ENCODE data around the gene FBN1.

Gene FBN1

GRCh38 chr15:48643776-48644466, 1.6 kb downstream of the FBN1 start:
- H3K9me3 ChIP-seq (ENCODE audit: control insufficient read depth, insufficient read depth, low read depth, low read length) = no peaks in the 10 kb centered on the region
- CTCF ChIA-PET = no interaction called here
- TF ChIP-seq KLF8 (tag by site-specific recombination; IDR thresholded peaks at IDR 0.05) = no peak
- TF ChIP-seq ZNF843 (tag by site-specific recombination; IDR thresholded peaks at IDR 0.05) = no peak
- TF ChIP-seq PRDM1 (tag by site-specific recombination; IDR thresholded peaks at IDR 0.05) = peak; percentile 72
- no peak for TF ChIP-seq ZNF791 (tag by site-specific recombination; IDR thresholded peaks at IDR 0.05)
- no peak for TF ChIP-seq ZNF350 (tag by site-specific recombination; IDR thresholded peaks at IDR 0.05)
- H3K4me3 ChIP-seq (ENCODE audit: low read depth, low read length) = peak overlapping the region; percentile 64
- POLR2A ChIA-PET = no interaction called here
- H3K27ac ChIP-seq (ENCODE audit: extremely low read depth, low read depth, low read length) = no peak overlapping the region
- no peaks in the 10 kb centered on the region for H3K36me3 ChIP-seq (ENCODE audit: control insufficient read depth in 2 of 2, insufficient read depth in 1 of 2, low read length in 2 of 2)
- no peaks in the 10 kb centered on the region for H3K4me1 ChIP-seq (ENCODE audit: control insufficient read depth, insufficient read depth, low read length)

GRCh38 chr15:48643206-48643605, 2.3 kb downstream of the FBN1 start:
- Histone ChIP-seq H3K4me1 (ENCODE audit: control insufficient read depth, insufficient read depth, low read length) (no peaks in the 10 kb centered on the region), H3K36me3 (ENCODE audit: control insufficient read depth in 2 of 2, insufficient read depth in 1 of 2, low read length in 2 of 2) (no peaks in the 10 kb centered on the region), H3K9me3 (ENCODE audit: control insufficient read depth, insufficient read depth, low read depth, low read length) (no peaks in the 10 kb centered on the region), H3K4me3 (ENCODE audit: low read depth, low read length) (no peak overlapping the region), H3K27ac (ENCODE audit: extremely low read depth, low read depth, low read length) (no peak overlapping the region)
- ChIA-PET POLR2A (no interaction called here), CTCF (interaction anchor here (1.3 kb wide), 1 partner anchor 237 kb away, joined by 3 read pairs; no protein-coding TSS in a partner anchor)
- TF ChIP-seq ZNF311 (tag by site-specific recombination; IDR thresholded peaks at IDR 0.05; ENCODE audit: borderline replicate concordance) (no peak), ZNF292 (tag by site-specific recombination; IDR thresholded peaks at IDR 0.05; ENCODE audit: borderline replicate concordance, low read depth) (no peak), ZNF645 (tag by site-specific recombination; IDR thresholded peaks at IDR 0.05) (no peak), KLF8 (tag by site-specific recombination; IDR thresholded peaks at IDR 0.05) (no peak), ZNF132 (tag by site-specific recombination; IDR thresholded peaks at IDR 0.05; ENCODE audit: borderline replicate concordance) (no peak), ZNF121 (tag by site-specific recombination; IDR thresholded peaks at IDR 0.05) (no peak), ZNF184 (tag by site-specific recombination; IDR thresholded peaks at IDR 0.05) (no peak), ZNF398 (tag by site-specific recombination; IDR thresholded peaks at IDR 0.05) (no peak), ZNF513 (tag by site-specific recombination; IDR thresholded peaks at IDR 0.05) (no peak), ZSCAN18 (tag by site-specific recombination; IDR thresholded peaks at IDR 0.05) (no peak)

- H3K9me3 ChIP-seq (ENCODE audit: control insufficient read depth, insufficient read depth, low read depth, low read length) = no peaks in the 10 kb centered on the region
- no peaks in the 10 kb centered on the region for H3K4me1 ChIP-seq (ENCODE audit: control insufficient read depth, insufficient read depth, low read length)
- POLR2A ChIA-PET = no interaction called here
- no peak overlapping the region for H3K27ac ChIP-seq (ENCODE audit: extremely low read depth, low read depth, low read length)
- H3K4me3 ChIP-seq (ENCODE audit: low read depth, low read length) = no peak overlapping the region
- CTCF ChIA-PET = interaction anchor here (1.3 kb wide), 1 partner anchor 236 kb away, joined by 3 read pairs; no protein-coding TSS in a partner anchor
- no peaks in the 10 kb centered on the region for H3K36me3 ChIP-seq (ENCODE audit: control insufficient read depth in 2 of 2, insufficient read depth in 1 of 2, low read length in 2 of 2)
- no peak for TF ChIP-seq YY2 (tag by site-specific recombination; IDR thresholded peaks at IDR 0.05)
- no peak for TF ChIP-seq ZNF280C (tag by site-specific recombination; IDR thresholded peaks at IDR 0.05)
- no peak for TF ChIP-seq ZFP3 (tag by site-specific recombination; IDR thresholded peaks at IDR 0.05; ENCODE audit: low read depth)
- TF ChIP-seq ZNF433 (tag by site-specific recombination; IDR thresholded peaks at IDR 0.05; ENCODE audit: low read depth) = no peak
- TF ChIP-seq ZNF211 (tag by site-specific recombination; IDR thresholded peaks at IDR 0.05; ENCODE audit: low read depth) = no peak
- no peak for TF ChIP-seq SP7 (tag by site-specific recombination; IDR thresholded peaks at IDR 0.05)
- no peak for TF ChIP-seq ZNF184 (tag by site-specific recombination; IDR thresholded peaks at IDR 0.05)
- no peak for TF ChIP-seq ZNF843 (tag by site-specific recombination; IDR thresholded peaks at IDR 0.05)
- TF ChIP-seq ZNF114 (tag by site-specific recombination; IDR thresholded peaks at IDR 0.05) = no peak
- TF ChIP-seq ZNF416 (tag by site-specific recombination; IDR thresholded peaks at IDR 0.05) = no peak
Observed at GRCh38 chr15:48642795-48643194, 2.7 kb downstream of the FBN1 start.

Measured in HEK293 (cell line).